ENCODE measurements around the gene SLFN13. TPM values are rescaled to one million over a fixed set of nuclear protein-coding genes. Genes with fewer than 3 reads are reported as not detected.
"Not testable (repeated sequence)": the region's sequence is repeated elsewhere in the genome, so short reads cannot be mapped to it uniquely, and the experiment has no call there.

Gene SLFN13
- total and polyA plus RNA-seq, 10 donors, result 1.9 to 38.1 (median 29.9) TPM

DNA sequence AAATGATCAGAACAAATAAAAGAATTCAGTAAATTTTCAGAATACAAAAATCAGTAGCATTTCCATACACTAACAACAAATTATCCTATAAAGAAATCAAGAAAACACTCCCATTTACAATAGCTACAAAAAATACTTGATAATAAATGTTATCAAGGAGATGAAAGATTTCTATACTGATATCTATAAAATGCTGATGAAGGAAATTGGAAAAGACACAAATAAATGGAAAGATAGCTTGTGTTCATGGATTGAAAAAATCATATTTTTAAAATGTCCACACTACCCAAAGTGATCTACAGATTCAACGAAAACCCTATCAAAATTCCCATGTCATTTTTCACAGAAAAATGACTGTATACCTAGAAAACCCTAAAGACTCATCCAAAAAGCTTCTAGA is 34.3 kb downstream of the SLFN13 start:
- H3K27ac ChIP-seq, result no peak overlapping the region
- WGBS, 5 donors, result 85 to 100% (median 91%) methylated on average over 1 of the region's 1 CpG
- H3K27me3 ChIP-seq (replicated peaks in 1 of 7), result no peaks in the 10 kb centered on the region
- H3K4me3 ChIP-seq, result no peak overlapping the region
- H3K4me1 ChIP-seq, result no peaks in the 10 kb centered on the region
- H3K36me3 ChIP-seq, result peaks cover 4 to 82% (median 40%) of the 10 kb centered on the region in 6 donors
- DNase-seq, result no peak
- H3K9me3 ChIP-seq, result peaks cover 0 to 18% (median 12%) of the 10 kb centered on the region in 8 donors
- TF ChIP-seq POLR2A (IDR thresholded peaks at IDR 0.05), result no peak
- no peak for TF ChIP-seq POLR2AphosphoS5 (IDR thresholded peaks at IDR 0.05)
- TF ChIP-seq, protein P1, sequence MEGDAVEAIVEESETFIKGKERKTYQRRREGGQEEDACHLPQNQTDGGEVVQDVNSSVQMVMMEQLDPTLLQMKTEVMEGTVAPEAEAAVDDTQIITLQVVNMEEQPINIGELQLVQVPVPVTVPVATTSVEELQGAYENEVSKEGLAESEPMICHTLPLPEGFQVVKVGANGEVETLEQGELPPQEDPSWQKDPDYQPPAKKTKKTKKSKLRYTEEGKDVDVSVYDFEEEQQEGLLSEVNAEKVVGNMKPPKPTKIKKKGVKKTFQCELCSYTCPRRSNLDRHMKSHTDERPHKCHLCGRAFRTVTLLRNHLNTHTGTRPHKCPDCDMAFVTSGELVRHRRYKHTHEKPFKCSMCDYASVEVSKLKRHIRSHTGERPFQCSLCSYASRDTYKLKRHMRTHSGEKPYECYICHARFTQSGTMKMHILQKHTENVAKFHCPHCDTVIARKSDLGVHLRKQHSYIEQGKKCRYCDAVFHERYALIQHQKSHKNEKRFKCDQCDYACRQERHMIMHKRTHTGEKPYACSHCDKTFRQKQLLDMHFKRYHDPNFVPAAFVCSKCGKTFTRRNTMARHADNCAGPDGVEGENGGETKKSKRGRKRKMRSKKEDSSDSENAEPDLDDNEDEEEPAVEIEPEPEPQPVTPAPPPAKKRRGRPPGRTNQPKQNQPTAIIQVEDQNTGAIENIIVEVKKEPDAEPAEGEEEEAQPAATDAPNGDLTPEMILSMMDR (IDR thresholded peaks at IDR 0.05 in 8 of 11, conservative IDR thresholded peaks at IDR 0.05 in 3 of 11), result no peak
- intact Hi-C loops (cut with DNase I; ENCODE audit: low total_unique reads), result no loop called here

DNA sequence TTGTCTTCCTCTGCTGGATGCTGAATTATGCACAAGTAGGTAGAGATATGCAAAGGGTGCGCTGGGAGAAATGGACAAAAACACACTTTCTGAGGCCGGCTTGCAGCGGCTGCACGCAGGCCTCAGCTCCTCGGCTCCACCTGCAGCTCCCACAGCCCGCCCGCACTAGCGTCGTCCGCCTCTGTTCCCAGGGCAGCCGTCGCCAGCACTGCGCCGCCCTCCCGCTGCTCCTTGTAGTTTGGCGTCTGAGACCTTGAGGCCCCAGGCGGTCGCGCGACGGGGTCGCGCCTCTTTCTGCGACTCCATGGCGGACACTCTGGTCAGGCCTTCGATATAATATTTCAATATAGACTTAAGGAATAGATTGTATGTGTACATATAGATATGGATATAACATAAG is 41.0 kb downstream of the SLFN13 start:
- WGBS, 5 donors, result 93 to 97% (median 95%) methylated on average over 25 to 26 of the region's 26 CpGs

DNA sequence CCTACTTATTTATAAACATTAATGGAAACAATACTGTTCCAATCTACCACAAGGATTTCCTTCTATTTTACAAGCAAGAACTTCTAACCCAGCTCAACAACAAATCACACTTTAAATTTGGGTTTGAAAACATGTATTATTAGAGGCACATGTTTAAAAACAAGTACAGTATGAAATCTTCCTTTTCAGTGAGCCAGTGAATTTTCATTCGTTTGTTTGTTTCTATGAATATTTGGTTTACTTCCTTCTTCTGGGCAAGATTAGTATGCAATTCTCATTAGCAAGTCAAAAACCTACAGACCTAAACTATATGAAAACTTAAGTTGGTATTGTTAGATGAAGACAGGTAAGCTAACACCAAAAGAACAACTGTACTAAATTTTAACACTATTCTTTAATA is 42.0 kb downstream of the SLFN13 start:
- no peaks in the 10 kb centered on the region for H3K27me3 ChIP-seq (replicated peaks in 1 of 7)
- TF ChIP-seq, protein P1 (IDR thresholded peaks at IDR 0.05 in 8 of 11, conservative IDR thresholded peaks at IDR 0.05 in 3 of 11), result no peak
- TF ChIP-seq POLR2A (IDR thresholded peaks at IDR 0.05) (no peak), POLR2AphosphoS5 (IDR thresholded peaks at IDR 0.05) (no peak)
- H3K27ac ChIP-seq, result no peak overlapping the region
- 76 to 90% (median 78%) methylated on average over 1 of the region's 1 CpG for WGBS, 5 donors
- no peaks in the 10 kb centered on the region for H3K4me1 ChIP-seq
- peaks cover 4 to 48% (median 22%) of the 10 kb centered on the region in 6 donors for H3K36me3 ChIP-seq
- intact Hi-C loops (cut with DNase I; ENCODE audit: low total_unique reads), result no loop called here
- no peaks in the 10 kb centered on the region for H3K9me3 ChIP-seq
- DNase-seq, result no peak
- no peak overlapping the region for H3K4me3 ChIP-seq

More for the DNA sequence above, 41.0 kb downstream of the SLFN13 start:
- Histone ChIP-seq H3K36me3 (peaks cover 4 to 56% (median 25%) of the 10 kb centered on the region in 6 donors), H3K4me1 (no peaks in the 10 kb centered on the region), H3K9me3 (no peaks in the 10 kb centered on the region), H3K27me3 (replicated peaks in 1 of 7) (no peaks in the 10 kb centered on the region), H3K4me3 (no peak overlapping the region), H3K27ac (no peak overlapping the region)
- TF ChIP-seq, protein P1 (IDR thresholded peaks at IDR 0.05 in 8 of 11, conservative IDR thresholded peaks at IDR 0.05 in 3 of 11), result no peak
- peak in 1 of 3 donors; percentile 40 for TF ChIP-seq POLR2AphosphoS5 (IDR thresholded peaks at IDR 0.05)
- intact Hi-C loops (cut with DNase I; ENCODE audit: low total_unique reads), result no loop called here
- no peak for DNase-seq

DNA sequence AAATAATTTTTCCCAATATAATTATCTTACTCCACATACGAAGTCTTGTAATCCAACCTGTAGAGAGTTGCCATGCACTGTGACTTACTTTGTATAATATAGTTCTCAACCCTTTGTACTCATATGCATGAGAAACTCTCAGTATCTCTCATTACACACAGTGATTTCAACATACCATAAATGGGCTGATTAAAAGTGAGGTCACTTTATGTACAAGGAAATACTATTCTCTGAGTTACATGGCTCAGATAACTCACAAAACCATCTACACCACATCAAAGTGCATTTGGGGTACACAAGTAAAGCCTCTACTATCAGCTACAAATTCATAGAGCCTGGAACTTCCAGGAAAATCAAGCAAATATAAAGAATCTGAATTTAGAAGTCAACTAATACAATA is 44.2 kb downstream of the SLFN13 start:
- H3K4me3 ChIP-seq, result no peak overlapping the region
- no peak for DNase-seq
- H3K27me3 ChIP-seq (replicated peaks in 1 of 7), result no peaks in the 10 kb centered on the region
- H3K9me3 ChIP-seq, result no peaks in the 10 kb centered on the region
- WGBS, 5 donors, result 91 to 100% (median 94%) methylated on average over 1 of the region's 1 CpG
- H3K36me3 ChIP-seq, result peaks cover 0 to 26% (median 10%) of the 10 kb centered on the region in 6 donors
- no peak overlapping the region for H3K27ac ChIP-seq
- intact Hi-C loops (cut with DNase I; ENCODE audit: low total_unique reads), result no loop called here
- no peak for TF ChIP-seq POLR2AphosphoS5 (IDR thresholded peaks at IDR 0.05)
- TF ChIP-seq, protein P1 (IDR thresholded peaks at IDR 0.05 in 8 of 11, conservative IDR thresholded peaks at IDR 0.05 in 3 of 11), result no peak
- no peak for TF ChIP-seq POLR2A (IDR thresholded peaks at IDR 0.05)
- H3K4me1 ChIP-seq, result no peaks in the 10 kb centered on the region

DNA sequence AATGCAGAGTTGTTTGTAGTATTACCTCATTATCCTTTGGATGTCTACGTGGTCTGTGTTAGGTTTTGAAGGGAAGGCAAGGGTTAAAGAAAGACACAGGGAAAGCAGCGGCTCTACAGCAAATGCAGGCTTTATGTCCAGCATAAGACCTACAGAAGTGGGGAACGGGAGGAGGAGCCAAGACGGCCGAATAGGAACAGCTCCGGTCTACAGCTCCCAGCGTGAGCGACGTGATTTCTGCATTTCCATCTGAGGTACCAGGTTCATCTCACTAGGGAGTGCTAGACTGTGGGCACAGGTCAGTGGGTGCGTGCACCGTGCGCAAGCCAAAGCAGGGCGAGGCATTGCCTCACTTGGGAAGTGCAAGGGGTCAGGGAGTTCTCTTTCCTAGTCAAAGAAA is 54.8 kb downstream of the SLFN13 start:
- H3K4me3 ChIP-seq; H3K4me1 ChIP-seq; H3K27me3 ChIP-seq (replicated peaks in 1 of 7); H3K27ac ChIP-seq; H3K36me3 ChIP-seq; H3K9me3 ChIP-seq; DNase-seq; intact Hi-C loops (cut with DNase I; ENCODE audit: low total_unique reads): not testable (repeated sequence)
- 86 to 96% (median 90%) methylated on average over 13 of the region's 13 CpGs for WGBS, 5 donors

All from spleen (tissue), 11 donors.